Left lung (tissue), 10 donors: ENCODE measurements around the gene COPZ1. TPM values are rescaled to one million over a fixed set of nuclear protein-coding genes. Genes with fewer than 3 reads are reported as not detected.

Experiments
- ATAC-seq: fragments of 200-7000 bp; cut with Tn5 transposase; one replicate; pipeline ENCODE4 v1.9.1; 2020; ENCODE audit warnings: moderate library complexity
- DNase-seq, 4 donors: peaks; one replicate each; pipeline ENCODE4 v3.0.0-alpha.2; 2013 to 2020
- H3K27ac ChIP-seq, 2 donors: fragments of 200-600 bp; sonication (generic) in 1 of 2; one replicate each; pipeline versions ENCODE4 v1.5.0 to v1.8.0; 2020 to 2021
- H3K27me3 ChIP-seq, 2 donors: fragments of 200-600 bp; sonication (generic) in 1 of 2; one replicate each; pipeline versions ENCODE4 v1.5.0 to v1.8.0; 2020 to 2021
- H3K36me3 ChIP-seq, 2 donors: fragments of 200-600 bp; sonication (generic) in 1 of 2; one replicate each; pipeline versions ENCODE4 v1.5.0 to v1.8.0; 2020 to 2021
- H3K4me1 ChIP-seq, 2 donors: fragments of 200-600 bp; one replicate each; pipeline ENCODE4 v1.8.0; 2021
- H3K4me3 ChIP-seq, 2 donors: fragments of 200-600 bp; sonication (generic) in 1 of 2; one replicate each; pipeline versions ENCODE4 v1.5.0 to v1.8.0; 2020 to 2021; ENCODE audit warnings: mild to moderate bottlenecking in 1 of 2
- H3K9me3 ChIP-seq, 2 donors: fragments of 200-600 bp; sonication (generic) in 1 of 2; one replicate each; pipeline versions ENCODE4 v1.5.0 to v1.8.0; 2020 to 2021
- intact Hi-C, 2 donors: fragments of 100-400 bp; cut with DNase I; formaldehyde crosslinking; loops; one replicate each; pipeline versions ENCODE4 v1.11.2 to v1.14.2; 2022
- polyA plus RNA-seq, 6 donors: library from polyadenylated mRNA; unstranded; fragments of 120-200 nt; gene quantifications; one replicate each; pipeline ENCODE4 v1.2.1, GENCODE V29; 2013; ENCODE audit not compliant: insufficient read length in 6 of 6
- total RNA-seq, 2 donors: library from RNA; stranded (reverse); fragmentation: NEBNext Ultra II Directional; extraction: Animal tissue kit (Norgen Biotek cat#: 25700); gene quantifications; one replicate each; pipeline ENCODE4 v1.2.1, GENCODE V29; 2021
- TF ChIP-seq, protein P1 (sequence below), 2 donors: fragments of 200-600 bp; sonication (generic) in 1 of 2; IDR thresholded peaks; one replicate each; pipeline versions ENCODE4 v1.5.0 to v1.8.0; 2021; ENCODE audit warnings: antibody characterized with exemption in 2 of 2
- donor health status: DM: no; HTN: yes; CAD: no.
- donor health status: DM: no; HTN: no; CAD: no.

The COPZ1 gene
- total and polyA plus RNA-seq, 8 donors, result 157 to 232 (median 211) TPM

DNA sequence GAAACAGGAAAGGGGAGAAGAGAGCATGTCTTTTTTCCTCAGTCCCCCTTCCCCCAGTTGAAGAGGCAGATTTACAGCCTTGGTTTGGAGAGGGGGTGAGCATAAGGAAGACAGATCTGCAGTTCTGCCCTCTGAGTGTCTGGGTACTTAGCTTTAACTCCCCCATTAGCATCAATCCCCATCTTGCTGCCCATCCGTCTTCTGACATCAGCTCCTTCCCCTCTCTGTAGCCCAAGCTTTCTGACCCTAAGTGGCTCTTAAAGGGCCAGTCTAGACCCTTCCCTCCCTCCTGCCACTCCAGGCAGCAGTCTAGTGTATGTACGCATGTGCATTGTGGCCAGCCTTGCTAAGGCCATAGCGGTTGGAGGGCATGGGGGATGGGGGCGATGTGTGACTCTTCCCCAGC, 32.0 kb downstream of the COPZ1 start:
- peak overlapping the region in 1 of 2 donors; percentile 19 for H3K27ac ChIP-seq
- peaks cover 0 to 6% of the 10 kb centered on the region in 2 donors for H3K36me3 ChIP-seq
- intact Hi-C loops, result no loop called here
- no peak overlapping the region for H3K4me3 ChIP-seq
- H3K4me1 ChIP-seq, result peaks cover 28 to 66% of the 10 kb centered on the region in 2 donors
- H3K27me3 ChIP-seq, result no peaks in the 10 kb centered on the region
- TF ChIP-seq, protein P1, sequence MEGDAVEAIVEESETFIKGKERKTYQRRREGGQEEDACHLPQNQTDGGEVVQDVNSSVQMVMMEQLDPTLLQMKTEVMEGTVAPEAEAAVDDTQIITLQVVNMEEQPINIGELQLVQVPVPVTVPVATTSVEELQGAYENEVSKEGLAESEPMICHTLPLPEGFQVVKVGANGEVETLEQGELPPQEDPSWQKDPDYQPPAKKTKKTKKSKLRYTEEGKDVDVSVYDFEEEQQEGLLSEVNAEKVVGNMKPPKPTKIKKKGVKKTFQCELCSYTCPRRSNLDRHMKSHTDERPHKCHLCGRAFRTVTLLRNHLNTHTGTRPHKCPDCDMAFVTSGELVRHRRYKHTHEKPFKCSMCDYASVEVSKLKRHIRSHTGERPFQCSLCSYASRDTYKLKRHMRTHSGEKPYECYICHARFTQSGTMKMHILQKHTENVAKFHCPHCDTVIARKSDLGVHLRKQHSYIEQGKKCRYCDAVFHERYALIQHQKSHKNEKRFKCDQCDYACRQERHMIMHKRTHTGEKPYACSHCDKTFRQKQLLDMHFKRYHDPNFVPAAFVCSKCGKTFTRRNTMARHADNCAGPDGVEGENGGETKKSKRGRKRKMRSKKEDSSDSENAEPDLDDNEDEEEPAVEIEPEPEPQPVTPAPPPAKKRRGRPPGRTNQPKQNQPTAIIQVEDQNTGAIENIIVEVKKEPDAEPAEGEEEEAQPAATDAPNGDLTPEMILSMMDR (IDR thresholded peaks at IDR 0.05), result no peak
- ATAC-seq (no peak), DNase-seq (no peak)
- H3K9me3 ChIP-seq, result no peaks in the 10 kb centered on the region

DNA sequence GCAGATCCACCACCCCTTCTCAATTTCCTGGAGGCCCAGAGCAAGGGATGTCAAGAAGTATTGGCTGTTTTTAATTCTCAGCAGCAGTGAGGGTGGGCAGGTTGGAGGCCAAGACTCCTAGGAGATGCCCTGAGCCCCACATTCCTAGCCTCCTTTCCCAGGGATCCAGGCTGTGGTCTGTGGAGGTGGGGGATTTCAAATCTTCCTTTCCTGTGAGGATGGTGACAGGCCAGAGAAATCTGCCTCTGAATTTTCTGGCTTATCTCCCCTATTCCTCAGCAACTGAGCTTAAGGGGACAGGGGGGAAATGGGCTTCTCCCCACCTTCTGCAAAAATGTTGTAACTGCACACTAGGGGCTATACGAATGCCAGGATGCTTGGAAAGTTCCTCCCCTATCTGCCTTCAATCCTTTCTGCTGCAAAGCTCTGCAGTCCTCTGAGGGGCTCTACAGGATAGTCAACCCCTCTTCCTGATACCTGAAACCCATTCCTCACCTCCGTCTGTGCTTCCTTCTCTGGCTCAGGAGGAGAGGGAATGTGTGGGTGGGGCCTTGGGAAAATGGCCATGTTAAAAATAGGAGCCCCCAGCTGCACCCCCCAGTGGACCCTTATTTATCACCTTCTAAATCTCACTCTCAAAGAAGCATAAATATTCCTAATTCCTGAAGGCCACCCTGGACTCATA, 32.7 kb downstream of the COPZ1 start:
- Histone ChIP-seq H3K4me3 (peak overlapping the region in 1 of 2 donors; percentile 56), H3K27ac (peak overlapping the region in 1 of 2 donors; percentile 95), H3K36me3 (no peaks in the 10 kb centered on the region), H3K9me3 (no peaks in the 10 kb centered on the region), H3K4me1 (peaks cover 21 to 67% of the 10 kb centered on the region in 2 donors), H3K27me3 (no peaks in the 10 kb centered on the region)
- DNase-seq (no peak), ATAC-seq (no peak)
- intact Hi-C loops, result no loop called here
- TF ChIP-seq, protein P1 (IDR thresholded peaks at IDR 0.05), result no peak

DNA sequence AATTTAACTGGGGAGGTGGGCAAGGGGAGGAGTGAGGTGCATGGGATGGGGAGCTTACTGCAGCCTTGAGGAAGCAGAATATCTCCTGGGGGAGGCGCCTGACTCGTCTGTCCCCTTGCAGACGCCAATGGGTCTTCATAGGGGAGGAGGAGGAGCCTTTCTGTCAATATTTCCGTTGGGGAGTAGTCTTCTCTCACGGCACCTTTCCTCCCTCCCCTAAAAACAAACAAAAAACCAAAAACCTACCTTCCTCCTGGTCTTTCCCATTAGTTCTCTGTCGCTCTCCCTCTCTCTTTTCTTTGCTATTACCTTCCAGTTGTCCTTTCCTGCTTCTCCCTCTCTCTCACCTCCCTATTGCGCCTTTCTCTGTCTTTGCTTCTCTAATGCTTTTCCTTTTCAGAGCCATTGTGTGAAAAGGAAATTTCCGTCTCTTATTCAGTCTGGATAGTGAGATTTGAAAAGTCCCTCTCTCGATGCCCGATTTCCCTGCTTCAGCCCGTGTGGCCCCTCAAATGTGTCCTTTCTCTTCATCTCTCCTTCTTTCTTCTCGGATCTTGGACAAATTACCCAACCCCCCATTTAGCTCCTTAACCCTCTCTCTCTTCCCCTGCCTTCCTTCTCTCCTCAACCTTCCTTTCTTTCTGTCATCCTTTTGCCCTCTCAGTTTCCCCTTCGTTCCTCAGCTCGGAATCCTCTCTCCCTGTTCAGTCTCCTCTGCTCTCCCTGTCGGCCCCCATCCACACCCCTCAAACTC, 33.4 kb downstream of the COPZ1 start:
- Histone ChIP-seq H3K27me3 (no peaks in the 10 kb centered on the region), H3K4me1 (peaks cover 17 to 68% of the 10 kb centered on the region in 2 donors), H3K27ac (peak overlapping the region; percentile 92 to 95), H3K4me3 (peak overlapping the region; percentile 53 to 56), H3K36me3 (no peaks in the 10 kb centered on the region), H3K9me3 (no peaks in the 10 kb centered on the region)
- ATAC-seq, result peak; percentile 3
- intact Hi-C loops, result no loop called here
- TF ChIP-seq, protein P1 (IDR thresholded peaks at IDR 0.05), result no peak
- peak in 1 of 4 donors; percentile 37 for DNase-seq

DNA sequence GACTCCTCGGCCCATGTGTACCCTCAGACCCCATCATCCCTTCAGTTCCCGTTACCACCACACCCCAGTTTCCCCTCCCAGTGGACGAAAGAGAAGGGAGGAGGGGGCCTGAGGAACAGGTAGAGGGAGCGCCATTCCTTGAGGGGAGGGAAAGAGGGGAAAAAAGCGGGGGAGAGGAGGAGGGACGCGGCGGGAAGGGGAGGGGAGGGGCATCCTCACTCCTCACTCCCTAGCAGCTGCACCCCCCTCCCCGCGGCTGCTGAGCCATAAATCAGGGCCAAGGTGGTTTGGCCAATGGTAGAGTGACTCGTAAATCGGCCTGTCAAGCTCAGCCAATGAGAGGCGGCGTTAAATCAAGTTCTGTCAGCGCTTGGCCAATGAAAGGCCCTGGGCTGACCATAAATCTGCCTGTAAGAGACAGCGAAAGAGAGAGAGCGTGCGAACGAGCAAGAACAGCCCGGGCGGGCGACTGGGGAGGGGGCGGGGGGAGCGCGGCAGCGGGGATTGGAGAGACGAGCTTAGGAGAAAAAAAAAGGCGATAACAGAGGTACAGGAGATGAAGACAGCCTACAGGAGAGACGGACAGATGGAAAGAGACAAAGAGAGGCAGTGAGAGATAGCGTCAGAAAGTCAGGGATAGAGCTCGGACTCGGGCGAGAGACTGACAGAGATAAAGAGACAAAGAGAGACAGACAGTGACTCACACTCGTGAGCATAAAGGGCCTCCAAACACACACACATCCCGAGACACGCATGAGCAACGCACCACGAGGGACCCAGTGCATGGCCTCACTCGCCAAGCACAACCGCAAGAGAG, 34.2 kb downstream of the COPZ1 start:
- Histone ChIP-seq H3K36me3 (no peaks in the 10 kb centered on the region), H3K9me3 (no peaks in the 10 kb centered on the region), H3K27me3 (no peaks in the 10 kb centered on the region), H3K4me1 (peaks cover 17 to 72% of the 10 kb centered on the region in 2 donors), H3K27ac (peak overlapping the region; percentile 92 to 95), H3K4me3 (peak overlapping the region; percentile 53 to 56)
- intact Hi-C loops, result no loop called here
- peak; percentile 92 for ATAC-seq
- DNase-seq, result peak; percentile 92 to 98 (median 96)
- TF ChIP-seq, protein P1 (IDR thresholded peaks at IDR 0.05), result no peak
